HCT116 (cell line): ENCODE data around the gene NCKAP5. TPM values are rescaled to one million over a fixed set of nuclear protein-coding genes. Genes with fewer than 3 reads are reported as not detected.

ENCODE experiments used
- ATAC-seq: fragments of 200-7000 bp; cut with Tn5 transposase; 2 replicates; pipeline ENCODE4 v1.9.1; 2020; ENCODE audit warnings: mild to moderate bottlenecking, moderate library complexity
- BruUV-seq: library from RNA; stranded (reverse); fragments of 400-500 nt; replicated peaks from 2 replicates; lab custom pipeline; 2021; lab: Mats Ljungman, UMichigan
- CTCF ChIA-PET: fragments of 300-600 bp; sonication (Branson Sonifier 250); formaldehyde crosslinking; loops from one replicate; lab custom pipeline; 2021; ENCODE audit warnings: antibody characterized with exemption; lab: Charles Lee
- POLR2A ChIA-PET: fragments of 300-600, 350-600 bp; sonication (Branson Sonifier 250); formaldehyde crosslinking; loops from one replicate; lab custom pipeline; 2021; ENCODE audit warnings: antibody characterized with exemption; lab: Charles Lee
- RAD21 ChIA-PET, 2 experiments: fragments of 300-600 bp; sonication (Branson Sonifier 250); formaldehyde crosslinking; loops; one replicate each; lab custom pipeline; 2023; ENCODE audit warnings: low total read pairs in 2 of 2; ENCODE audit not compliant: uncharacterized antibody in 2 of 2, unreplicated experiment in 2 of 2, low non-redundant PET in 1 of 2; lab: Charles Lee
- DNase-seq: peaks from one replicate; pipeline ENCODE4 v3.0.0-alpha.2; 2010; ENCODE audit warnings: low read depth, low spot score
- H2AFZ ChIP-seq: fragments of 200-600 bp; shearing (Covaris generic), sonication (generic); 2 replicates; pipeline ENCODE4 v1.6.1; 2017; ENCODE audit warnings: low read depth, mixed run types, mixed read lengths, antibody characterized with exemption, low read length; ENCODE audit not compliant: poor library complexity, severe bottlenecking
- H3K27ac ChIP-seq: 2 replicates; pipeline ENCODE4 v1.5.1; 2012; ENCODE audit warnings: low read depth, low read length
- H3K27me3 ChIP-seq: fragments of 200-600 bp; sonication (generic); 2 replicates; pipeline ENCODE4 v1.6.1; 2016; ENCODE audit warnings: mixed run types, low read length, mixed read lengths; ENCODE audit not compliant: insufficient read depth
- H3K36me3 ChIP-seq, 2 experiments: fragments of 200-500 bp in 1 of 2; fragments of 200-600 bp in 1 of 2; sonication (Bioruptor generic) in 1 of 2; sonication (generic) in 1 of 2; 2 replicates each; pipeline versions ENCODE4 v1.5.1 to v1.6.1; 2014 to 2016; ENCODE audit warnings: low read length in 2 of 2, inconsistent platforms in 1 of 2, mixed read lengths in 1 of 2, mixed run types in 1 of 2; ENCODE audit not compliant: insufficient read depth in 2 of 2, control insufficient read depth in 1 of 2
- H3K4me1 ChIP-seq, 2 experiments: fragments of 200-600 bp in 1 of 2; sonication (generic) in 1 of 2; 2 replicates each; pipeline versions ENCODE4 v1.5.1 to v1.6.1; 2012 to 2017; ENCODE audit warnings: low read length in 2 of 2, inconsistent platforms in 1 of 2, mild to moderate bottlenecking in 1 of 2, mixed read lengths in 1 of 2, mixed run types in 1 of 2, moderate library complexity in 1 of 2; ENCODE audit not compliant: insufficient read depth in 2 of 2, control insufficient read depth in 1 of 2
- H3K4me2 ChIP-seq: fragments of 200-600 bp; sonication (generic); 2 replicates; pipeline ENCODE4 v1.6.1; 2017; ENCODE audit warnings: mixed run types, low read length, mixed read lengths
- H3K4me3 ChIP-seq, 2 experiments: fragments of 200-600 bp in 1 of 2; sonication (generic) in 1 of 2; replicated peaks in 1 of 2; 2 replicates each; pipeline ENCODE4 v1.5.1; 2011 to 2016; ENCODE audit warnings: low read length in 2 of 2, control low read depth in 1 of 2, low read depth in 1 of 2, mild to moderate bottlenecking in 1 of 2, mixed read lengths in 1 of 2, mixed run types in 1 of 2
- H3K79me2 ChIP-seq: fragments of 200-600 bp; sonication (generic); 2 replicates; pipeline ENCODE4 v1.6.1; 2017; ENCODE audit warnings: mild to moderate bottlenecking, mixed run types, low read length, moderate library complexity, mixed read lengths; ENCODE audit not compliant: insufficient read depth
- H3K9ac ChIP-seq: fragments of 200-600 bp; sonication (generic); 2 replicates; pipeline ENCODE4 v1.6.1; 2016; ENCODE audit warnings: low read length, mixed read lengths
- H3K9me2 ChIP-seq: fragments of 200-600 bp; sonication (generic), shearing (Covaris generic); 2 replicates; pipeline ENCODE4 v1.6.1; 2017; ENCODE audit warnings: mixed run types, mild to moderate bottlenecking, moderate library complexity; ENCODE audit not compliant: insufficient read depth
- H3K9me3 ChIP-seq, 2 experiments: fragments of 200-500 bp in 1 of 2; fragments of 200-600 bp in 1 of 2; sonication (Bioruptor generic) in 1 of 2; sonication (generic) in 1 of 2; 2 replicates each; pipeline ENCODE4 v1.6.1; 2014 to 2017; ENCODE audit warnings: low read length in 2 of 2, mixed read lengths in 2 of 2, inconsistent platforms in 1 of 2, low read depth in 1 of 2, mild to moderate bottlenecking in 1 of 2, mixed run types in 1 of 2, moderate library complexity in 1 of 2; ENCODE audit not compliant: control insufficient read depth in 1 of 2, insufficient read depth in 1 of 2
- H4K20me1 ChIP-seq: fragments of 200-600 bp; sonication (generic), shearing (Covaris generic); 2 replicates; pipeline ENCODE4 v1.6.1; 2017; ENCODE audit warnings: mixed run types, mild to moderate bottlenecking, moderate library complexity; ENCODE audit not compliant: insufficient read depth
- ATF3 ChIP-seq: IDR thresholded peaks from 2 replicates; pipeline ENCODE4 v1.6.1; 2012
- CEBPB ChIP-seq: IDR thresholded peaks from 2 replicates; pipeline ENCODE4 v1.6.1; 2012; ENCODE audit warnings: low read depth
- EZH2 ChIP-seq: fragments of 200-600 bp; sonication (generic); IDR thresholded peaks from 2 replicates; pipeline ENCODE4 v1.6.1; 2017; ENCODE audit warnings: antibody characterized with exemption, mixed run types
- EZH2phosphoT487 ChIP-seq: fragments of 200-600 bp; IDR thresholded peaks from 2 replicates; pipeline ENCODE4 v1.6.1; 2018; ENCODE audit warnings: antibody characterized with exemption, borderline replicate concordance
- MAX ChIP-seq: IDR thresholded peaks from 2 replicates; pipeline ENCODE4 v1.6.1; 2012
- POLR2A ChIP-seq: IDR thresholded peaks from 2 replicates; pipeline ENCODE4 v1.7.0; 2011; ENCODE audit warnings: borderline replicate concordance; ENCODE audit not compliant: insufficient read depth, insufficient read length; ENCODE audit errors: extremely low read depth
- POLR2AphosphoS5 ChIP-seq: IDR thresholded peaks from 2 replicates; pipeline ENCODE4 v1.6.1; 2011; ENCODE audit warnings: mild to moderate bottlenecking, low read depth, low read length, moderate library complexity
- RAD21 ChIP-seq: IDR thresholded peaks from 2 replicates; pipeline ENCODE4 v1.6.1; 2012; ENCODE audit warnings: low read depth, mild to moderate bottlenecking
- REST ChIP-seq: IDR thresholded peaks from 2 replicates; pipeline ENCODE4 v1.6.1; 2012; ENCODE audit warnings: low read depth
- SRF ChIP-seq: IDR thresholded peaks from 2 replicates; pipeline ENCODE4 v1.6.1; 2012; ENCODE audit warnings: low read depth
- YY1 ChIP-seq: IDR thresholded peaks from 2 replicates; pipeline ENCODE4 v1.6.1; 2011; ENCODE audit warnings: low read length, low read depth, moderate library complexity, mild to moderate bottlenecking; ENCODE audit not compliant: insufficient replicate concordance; ENCODE audit errors: extremely low read depth
- ZFX ChIP-seq: fragments of 450-650 bp; IDR thresholded peaks from 2 replicates; pipeline ENCODE4 v1.6.1; 2017
- intact Hi-C: fragments of 100-400 bp; cut with micrococcal nuclease; formaldehyde crosslinking; loops from 2 replicates; pipeline ENCODE4 v1.10.0; 2022
- total RNA-seq: library from RNA; stranded (reverse); gene quantifications from one replicate; pipeline ENCODE4 v1.2.1, GENCODE V29; 2021; ENCODE audit not compliant: unreplicated experiment

NCKAP5 gene
- total RNA-seq, 1 experiment from 2014 or later = 0.30 TPM

- H3K4me1 ChIP-seq = no peaks in the 10 kb centered on the region
- DNase-seq = no peak
- intact Hi-C loops = no loop called here
- H3K4me2 ChIP-seq = no peak overlapping the region
- no peaks in the 10 kb centered on the region for H3K9me2 ChIP-seq
- H3K9ac ChIP-seq = no peak overlapping the region
- H2AFZ ChIP-seq = no peak overlapping the region
- no peaks in the 10 kb centered on the region for H3K9me3 ChIP-seq
- BruUV-seq = no TSS peak
- no peak overlapping the region for H3K27ac ChIP-seq
- no peaks in the 10 kb centered on the region for H3K27me3 ChIP-seq
- H4K20me1 ChIP-seq = no peaks in the 10 kb centered on the region
- no peak overlapping the region for H3K4me3 ChIP-seq
- ChIA-PET POLR2A (no interaction called here), CTCF (no interaction called here), RAD21 (no interaction called here)
- no peak for TF ChIP-seq YY1
- no peak for TF ChIP-seq POLR2A
- no peak for TF ChIP-seq POLR2AphosphoS5
- TF ChIP-seq RAD21 = no peak
- TF ChIP-seq SRF = no peak
- TF ChIP-seq MAX = no peak
- TF ChIP-seq EZH2phosphoT487 = no peak
- TF ChIP-seq ZFX = no peak
- TF ChIP-seq CEBPB = no peak
- no peak for TF ChIP-seq REST
- no peak for TF ChIP-seq ATF3
- no peak for TF ChIP-seq EZH2
- ATAC-seq = no peak
- no peaks in the 10 kb centered on the region for H3K36me3 ChIP-seq
- no peaks in the 10 kb centered on the region for H3K79me2 ChIP-seq
These were observed 178.1 kb downstream of the NCKAP5 start for GRCh38 chr2:133390156-133390555.
